Loucy (cell line): ENCODE data around the gene TACC2.

Experiments used
- H2AFZ ChIP-seq: fragments of 200-600 bp; sonication (generic); 2 replicates; pipeline ENCODE4 v1.6.0; 2016; ENCODE audit warnings: antibody characterized with exemption, mild to moderate bottlenecking, low read length, moderate library complexity
- H3F3A ChIP-seq: fragments of 200-600 bp; 2 replicates; pipeline ENCODE4 v1.6.0; 2016; ENCODE audit warnings: antibody characterized with exemption, low read depth, mild to moderate bottlenecking
- H3K27me3 ChIP-seq: fragments of 200-600 bp; sonication (generic); 2 replicates; pipeline ENCODE4 v1.6.1; 2014; ENCODE audit warnings: low read length, mild to moderate bottlenecking; ENCODE audit not compliant: insufficient read depth, poor library complexity, severe bottlenecking
- H3K36me3 ChIP-seq: fragments of 200-600 bp; sonication (generic); 2 replicates; pipeline ENCODE4 v1.6.1; 2016; ENCODE audit warnings: low read length; ENCODE audit not compliant: insufficient read depth
- H3K4me1 ChIP-seq: fragments of 200-600 bp; sonication (generic); 2 replicates; pipeline ENCODE4 v1.5.1; 2014; ENCODE audit warnings: low read length, mild to moderate bottlenecking; ENCODE audit not compliant: insufficient read depth, poor library complexity, severe bottlenecking
- H3K4me2 ChIP-seq: fragments of 200-600 bp; sonication (generic); 2 replicates; pipeline ENCODE4 v1.6.0; 2014; ENCODE audit warnings: antibody characterized with exemption, low read length, low read depth, mild to moderate bottlenecking; ENCODE audit not compliant: poor library complexity, severe bottlenecking
- H3K4me3 ChIP-seq: fragments of 200-600 bp; sonication (generic); 2 replicates; pipeline ENCODE4 v1.5.1; 2014; ENCODE audit warnings: low read length, mild to moderate bottlenecking, mixed read lengths; ENCODE audit not compliant: poor library complexity, severe bottlenecking
- H3K79me2 ChIP-seq: fragments of 200-600 bp; sonication (generic); 2 replicates; pipeline ENCODE4 v1.6.1; 2014; ENCODE audit warnings: low read length; ENCODE audit not compliant: insufficient read depth
- H3K9ac ChIP-seq: fragments of 200-600 bp; sonication (generic); 2 replicates; pipeline ENCODE4 v1.6.0; 2014; ENCODE audit warnings: mild to moderate bottlenecking, low read depth, low read length, moderate library complexity; ENCODE audit not compliant: poor library complexity, severe bottlenecking
- H3K9me2 ChIP-seq: fragments of 200-600 bp; sonication (generic); replicated peaks from 2 replicates; pipeline ENCODE4 v1.6.1; 2016; ENCODE audit warnings: low read depth, low read length, mixed read lengths
- H3K9me3 ChIP-seq: fragments of 200-600 bp; sonication (generic); 2 replicates; pipeline ENCODE4 v1.6.1; 2014; ENCODE audit warnings: mild to moderate bottlenecking, antibody characterized with exemption, low read length, low read depth; ENCODE audit not compliant: insufficient read depth
- H4K20me1 ChIP-seq: fragments of 200-600 bp; sonication (generic); 2 replicates; pipeline ENCODE4 v1.6.0; 2014; ENCODE audit warnings: antibody characterized with exemption, low read length, mild to moderate bottlenecking; ENCODE audit not compliant: insufficient read depth, poor library complexity, severe bottlenecking
- CTCF ChIP-seq: fragments of 200-600 bp; sonication (generic); conservative IDR thresholded peaks from 2 replicates; pipeline ENCODE4 v1.5.1; 2014; ENCODE audit warnings: mild to moderate bottlenecking, antibody characterized with exemption, low read length
- EZH2phosphoT487 ChIP-seq: fragments of 200-600 bp; IDR thresholded peaks from 2 replicates; pipeline ENCODE4 v1.6.1; 2018; ENCODE audit warnings: antibody characterized with exemption, mild to moderate bottlenecking, moderate library complexity, borderline replicate concordance

TACC2 gene

GRCh38 chr10:122277526-122278136 lies 288.7 kb downstream of the TACC2 start:
- no peak overlapping the region for H3K4me3 ChIP-seq
- no peaks in the 10 kb centered on the region for H3K4me1 ChIP-seq
- no peaks in the 10 kb centered on the region for H3K27me3 ChIP-seq
- H4K20me1 ChIP-seq: no peaks in the 10 kb centered on the region
- no peak overlapping the region for H3K9ac ChIP-seq
- H3K9me3 ChIP-seq: no peaks in the 10 kb centered on the region
- no peaks in the 10 kb centered on the region for H3K36me3 ChIP-seq
- no peaks in the 10 kb centered on the region for H3F3A ChIP-seq
- H3K4me2 ChIP-seq: no peak overlapping the region
- H3K79me2 ChIP-seq: no peaks in the 10 kb centered on the region
- TF ChIP-seq CTCF (no peak), EZH2phosphoT487 (no peak)
- H2AFZ ChIP-seq: no peak overlapping the region
- H3K9me2 ChIP-seq: no peaks in the 10 kb centered on the region

DNA sequence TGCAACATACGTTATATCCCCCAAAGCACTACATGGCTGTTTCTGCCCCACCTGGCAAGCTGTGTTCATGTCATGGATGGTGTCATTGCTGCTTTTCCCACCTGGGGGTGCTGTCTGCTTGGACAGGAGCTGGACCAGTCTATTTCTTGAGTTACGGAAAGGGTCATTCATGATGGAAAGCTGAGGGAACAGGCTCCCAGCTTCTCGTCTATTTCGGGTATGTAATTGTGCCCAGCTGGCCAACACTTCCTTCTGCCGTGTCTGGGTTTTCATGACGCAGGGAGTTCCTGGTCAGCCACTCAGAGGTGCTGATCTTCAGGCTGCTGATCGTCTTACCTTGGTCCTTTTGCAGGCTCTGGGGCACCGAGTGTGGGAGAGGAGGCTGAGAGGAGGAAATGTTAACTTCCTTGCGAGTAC lies 290.8 kb downstream of the TACC2 start:
- Histone ChIP-seq H3K4me3 (no peak overlapping the region), H3K36me3 (no peaks in the 10 kb centered on the region), H3F3A (no peaks in the 10 kb centered on the region), H3K9me2 (no peaks in the 10 kb centered on the region), H3K79me2 (no peaks in the 10 kb centered on the region), H3K4me2 (no peak overlapping the region), H4K20me1 (no peaks in the 10 kb centered on the region), H3K9ac (no peak overlapping the region), H3K27me3 (no peaks in the 10 kb centered on the region), H3K9me3 (no peaks in the 10 kb centered on the region), H3K4me1 (no peaks in the 10 kb centered on the region), H2AFZ (no peak overlapping the region)
- TF ChIP-seq EZH2phosphoT487 (no peak), CTCF (peak; percentile 54)

DNA sequence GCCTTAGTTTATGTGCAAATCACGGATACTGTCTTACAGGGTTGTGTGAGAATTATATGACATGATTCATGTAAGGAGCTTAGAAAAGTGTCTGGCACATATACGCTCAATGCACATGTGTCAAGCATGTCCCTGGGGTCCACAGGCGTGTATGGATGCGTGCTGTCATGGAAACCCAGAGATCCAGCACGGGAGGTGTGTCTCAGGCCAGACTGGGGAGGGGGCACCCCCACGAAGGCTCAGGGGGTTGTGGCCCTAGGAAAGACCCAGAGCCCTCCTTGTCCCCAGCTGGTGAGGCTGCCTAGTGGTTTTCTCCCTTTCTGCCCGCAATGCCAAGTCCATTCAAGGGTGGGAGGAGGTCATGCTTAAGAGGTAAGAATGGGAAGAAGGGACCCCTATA lies 291.2 kb downstream of the TACC2 start:
- H3K4me2 ChIP-seq: no peak overlapping the region
- H3K9ac ChIP-seq: no peak overlapping the region
- H3K4me1 ChIP-seq: no peaks in the 10 kb centered on the region
- TF ChIP-seq CTCF: no peak
- no peaks in the 10 kb centered on the region for H3K27me3 ChIP-seq
- H3K9me3 ChIP-seq: no peaks in the 10 kb centered on the region
- no peaks in the 10 kb centered on the region for H3F3A ChIP-seq
- no peak overlapping the region for H3K4me3 ChIP-seq
- H2AFZ ChIP-seq: no peak overlapping the region
- no peaks in the 10 kb centered on the region for H3K36me3 ChIP-seq
- H3K79me2 ChIP-seq: no peaks in the 10 kb centered on the region
- no peaks in the 10 kb centered on the region for H4K20me1 ChIP-seq
- no peaks in the 10 kb centered on the region for H3K9me2 ChIP-seq
